GM08714 (cell line): ENCODE data around the gene RRAD.
"Not testable (repeated sequence)": the region's sequence is repeated elsewhere in the genome, so short reads cannot be mapped to it uniquely, and the experiment has no call there.

Experiments used
- H3K4me3 ChIP-seq: fragments of 200-500 bp; sonication (Bioruptor generic); 2 replicates; pipeline ENCODE4 v1.5.1; 2014; ENCODE audit warnings: mild to moderate bottlenecking, low read length, inconsistent platforms
- ZNF274 ChIP-seq: IDR thresholded peaks from 2 replicates; pipeline ENCODE4 v1.6.1; 2012; ENCODE audit warnings: mild to moderate bottlenecking, low read depth, low read length

The RRAD gene, protein sequence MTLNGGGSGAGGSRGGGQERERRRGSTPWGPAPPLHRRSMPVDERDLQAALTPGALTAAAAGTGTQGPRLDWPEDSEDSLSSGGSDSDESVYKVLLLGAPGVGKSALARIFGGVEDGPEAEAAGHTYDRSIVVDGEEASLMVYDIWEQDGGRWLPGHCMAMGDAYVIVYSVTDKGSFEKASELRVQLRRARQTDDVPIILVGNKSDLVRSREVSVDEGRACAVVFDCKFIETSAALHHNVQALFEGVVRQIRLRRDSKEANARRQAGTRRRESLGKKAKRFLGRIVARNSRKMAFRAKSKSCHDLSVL

DNA sequence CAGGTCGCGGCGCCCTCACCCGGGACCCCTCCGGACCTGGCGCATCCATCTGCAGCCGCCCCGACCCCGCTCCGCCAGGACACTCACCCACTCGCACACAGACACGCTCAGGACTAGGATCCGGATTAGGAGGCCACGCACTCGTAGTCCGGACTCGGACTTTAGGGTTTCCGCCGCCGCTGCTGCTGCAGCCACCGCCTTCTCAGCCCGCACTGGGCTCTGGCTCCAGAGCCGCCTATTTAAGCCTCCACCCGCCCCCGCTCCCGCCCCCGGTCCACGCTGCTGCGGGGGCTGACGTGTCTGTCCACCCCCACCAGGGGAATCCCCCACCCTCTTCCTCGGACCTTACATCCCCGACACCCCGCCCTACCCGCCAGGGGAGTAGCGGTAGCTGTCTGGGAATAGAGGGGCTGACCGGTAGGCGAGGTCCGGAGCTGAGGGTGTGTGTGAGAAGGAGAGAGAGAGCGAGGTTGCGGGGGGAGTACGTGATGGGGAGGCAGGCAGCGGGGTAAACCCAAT, at the start of gene RRAD:
Gene RRAD (minus strand): TSS at position 214 of the 519 bp plus-strand sequence. CDS start 356 bp downstream, outside the sequence.
- peak within 1 kb of the TSS; percentile 23; the same call in 1 of the 2 replicates for H3K4me3 ChIP-seq
- TF ChIP-seq ZNF274, result no peak

DNA sequence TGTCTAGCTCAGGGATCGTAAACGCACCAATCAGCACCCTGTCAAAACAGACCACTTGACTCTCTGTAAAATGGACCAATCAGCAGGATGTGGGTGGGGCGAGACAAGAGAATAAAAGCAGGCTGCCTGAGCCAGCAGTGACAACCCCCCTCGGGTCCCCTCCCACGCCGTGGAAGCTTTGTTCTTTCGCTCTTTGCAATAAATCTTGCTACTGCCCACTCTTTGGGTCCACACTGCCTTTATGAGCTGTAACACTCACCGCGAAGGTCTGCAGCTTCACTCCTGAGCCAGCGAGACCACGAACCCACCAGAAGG, 49.6 kb upstream of the RRAD start:
- not testable (repeated sequence) for H3K4me3 ChIP-seq

DNA sequence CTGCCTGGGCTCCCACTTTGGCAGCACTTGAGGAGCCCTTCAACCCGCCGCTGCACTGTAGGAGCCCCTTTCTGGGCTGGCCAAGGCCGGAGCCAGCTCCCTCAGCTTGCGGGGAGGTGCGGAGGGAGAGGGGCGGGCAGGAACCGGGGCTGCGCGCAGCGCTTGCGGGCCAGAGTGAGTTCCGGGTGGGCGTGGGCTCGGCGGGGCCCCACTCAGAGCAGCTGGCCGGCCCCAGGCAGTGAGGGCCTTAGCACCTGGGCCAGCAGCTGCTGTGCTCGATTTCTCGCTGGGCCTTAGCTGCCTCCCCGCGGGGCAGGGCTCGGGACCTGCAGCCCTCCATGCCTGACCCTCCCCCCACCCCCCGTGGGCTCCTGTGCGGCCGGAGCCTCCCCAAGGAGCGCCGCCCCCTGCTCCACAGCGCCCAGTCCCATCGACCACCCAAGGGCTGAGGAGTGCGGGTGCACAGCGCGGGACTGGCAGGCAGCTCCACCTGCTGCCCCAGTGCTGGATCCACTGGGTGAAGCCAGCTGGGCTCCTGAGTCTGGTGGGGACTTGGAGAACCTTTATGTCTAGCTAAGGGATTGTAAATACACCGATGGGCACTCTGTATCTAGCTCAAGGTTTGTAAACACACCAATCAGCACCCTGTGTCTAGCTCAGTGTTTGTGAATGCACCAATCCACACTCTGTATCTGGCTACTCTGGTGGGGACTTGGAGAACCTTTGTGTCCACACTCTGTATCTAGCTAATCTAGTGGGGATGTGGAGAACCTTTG, 49.0 kb upstream of the RRAD start:
- H3K4me3 ChIP-seq, result not testable (repeated sequence)

DNA sequence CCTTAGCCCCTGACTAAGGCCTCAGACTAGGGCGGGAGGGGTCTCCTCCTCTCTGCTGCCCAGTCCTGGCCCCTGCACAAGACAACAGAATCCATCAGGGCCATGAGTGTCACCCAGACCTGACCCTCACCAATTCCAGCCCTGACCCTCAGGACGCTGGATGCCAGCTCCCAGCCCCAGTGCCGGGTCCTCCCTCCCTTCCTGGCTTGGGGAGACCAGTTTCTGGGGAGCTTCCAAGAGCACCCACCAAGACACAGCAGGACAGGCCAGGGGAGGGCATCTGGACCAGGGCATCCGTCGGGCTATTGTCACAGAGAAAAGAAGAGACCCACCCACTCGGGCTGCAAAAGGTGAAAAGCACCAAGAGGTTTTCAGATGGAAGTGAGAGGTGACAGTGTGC, 48.4 kb upstream of the RRAD start:
- H3K4me3 ChIP-seq, result no peak overlapping the region
- no peak for TF ChIP-seq ZNF274

DNA sequence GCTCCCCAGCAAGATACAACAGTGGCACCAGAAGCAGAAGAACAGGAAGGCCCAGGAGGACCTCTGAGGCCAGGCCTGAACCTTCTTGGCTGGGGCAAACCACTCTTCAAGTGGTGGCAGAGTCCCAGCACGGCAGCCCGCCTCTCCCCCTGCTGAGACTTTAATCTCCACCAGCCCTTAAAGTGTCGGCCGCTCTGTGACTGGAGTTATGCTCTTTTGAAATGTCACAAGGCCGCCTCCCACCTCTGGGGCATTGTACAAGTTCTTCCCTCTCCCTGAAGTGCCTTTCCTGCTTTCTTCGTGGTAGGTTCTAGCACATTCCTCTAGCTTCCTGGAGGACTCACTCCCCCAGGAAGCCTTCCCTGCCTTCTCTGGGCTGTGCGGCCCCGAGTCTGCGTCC, 47.6 kb upstream of the RRAD start:
- no peak for TF ChIP-seq ZNF274

DNA sequence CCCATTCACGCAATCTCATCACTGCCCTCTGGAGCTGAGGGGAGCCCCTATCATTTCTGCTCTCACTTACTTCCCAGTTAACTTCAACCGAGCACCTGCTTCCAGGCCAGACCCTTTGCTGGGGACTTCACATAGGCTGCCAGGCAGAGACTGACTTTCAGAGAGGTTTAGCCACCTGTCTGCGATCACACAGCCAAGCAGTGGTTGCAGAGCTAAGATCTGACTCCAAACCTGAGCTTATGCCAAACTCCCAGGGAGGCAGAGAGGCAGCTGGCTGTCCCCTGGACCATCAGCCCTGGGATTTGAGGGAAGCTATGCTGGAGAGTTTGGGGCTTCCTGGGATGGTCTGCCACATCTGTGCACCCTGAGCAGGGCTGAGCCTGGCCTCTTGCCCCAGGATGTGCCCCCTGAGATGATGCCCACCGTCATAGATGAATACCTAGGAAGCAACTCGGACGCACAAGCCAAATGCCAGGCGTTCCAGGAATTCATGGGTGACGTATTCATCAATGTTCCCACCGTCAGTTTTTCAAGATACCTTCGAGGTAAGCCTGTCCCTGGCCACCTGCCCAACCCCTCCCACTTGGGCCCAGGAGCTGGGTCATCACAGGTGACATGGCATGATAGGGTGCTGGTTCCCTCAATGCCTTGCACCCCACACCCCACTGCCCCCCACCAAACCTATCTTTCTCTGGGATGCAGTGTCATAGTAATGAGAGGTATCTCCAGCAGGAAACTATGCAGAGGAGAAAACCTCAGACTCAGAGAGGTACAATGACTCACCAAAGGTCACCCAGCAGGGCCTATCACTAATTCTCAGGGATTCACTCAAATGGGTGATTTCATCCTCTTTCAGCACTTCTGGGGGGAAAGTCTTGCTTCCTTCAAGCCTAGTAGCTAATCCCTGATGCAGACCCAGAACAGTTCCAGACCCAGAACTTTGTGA, 45.7 kb upstream of the RRAD start:
- H3K4me3 ChIP-seq, result no peak overlapping the region
- no peak for TF ChIP-seq ZNF274

More for the DNA sequence above, 47.6 kb upstream of the RRAD start:
- H3K4me3 ChIP-seq, result no peak overlapping the region

DNA sequence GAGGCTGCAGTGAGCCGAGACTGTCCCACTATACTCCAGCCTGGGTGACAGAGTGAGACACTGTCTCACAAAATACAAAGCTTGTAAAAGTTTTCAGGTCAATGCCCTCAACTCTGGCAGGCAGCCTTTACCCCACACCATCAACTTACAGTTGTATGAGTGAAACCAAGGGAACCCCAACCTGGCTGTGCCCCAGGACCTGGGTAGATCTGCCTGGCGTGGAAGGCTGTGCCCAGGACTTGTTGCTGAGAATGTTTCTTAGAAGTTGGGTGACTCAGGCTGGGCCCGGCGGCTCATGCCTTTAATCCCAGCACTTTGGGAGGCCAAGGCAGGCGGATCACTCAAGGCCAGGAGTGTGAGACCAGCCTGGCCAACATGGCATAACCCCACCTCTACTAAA, 43.5 kb upstream of the RRAD start:
- no peak for TF ChIP-seq ZNF274
- H3K4me3 ChIP-seq, result no peak overlapping the region

DNA sequence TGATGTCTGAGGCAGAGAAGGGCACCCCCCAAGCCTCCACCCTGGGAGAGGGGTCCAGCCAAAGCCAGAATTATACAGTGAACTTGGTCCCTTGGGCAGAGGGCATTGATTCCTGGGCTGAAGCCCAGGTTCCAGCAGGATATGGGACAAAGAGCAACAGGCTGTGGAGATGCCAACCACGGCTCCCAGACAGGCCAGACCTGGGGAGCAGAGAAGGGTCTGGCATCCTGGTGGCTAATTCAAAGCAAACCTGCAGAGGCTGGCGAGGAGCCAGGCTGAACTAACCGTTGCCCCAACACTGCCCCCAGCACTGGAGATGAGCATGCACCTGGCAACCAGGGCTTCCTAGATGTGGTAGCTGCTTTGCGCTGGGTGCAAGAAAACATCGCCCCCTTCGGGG, 38.7 kb upstream of the RRAD start:
- TF ChIP-seq ZNF274, result no peak
- H3K4me3 ChIP-seq, result no peak overlapping the region

DNA sequence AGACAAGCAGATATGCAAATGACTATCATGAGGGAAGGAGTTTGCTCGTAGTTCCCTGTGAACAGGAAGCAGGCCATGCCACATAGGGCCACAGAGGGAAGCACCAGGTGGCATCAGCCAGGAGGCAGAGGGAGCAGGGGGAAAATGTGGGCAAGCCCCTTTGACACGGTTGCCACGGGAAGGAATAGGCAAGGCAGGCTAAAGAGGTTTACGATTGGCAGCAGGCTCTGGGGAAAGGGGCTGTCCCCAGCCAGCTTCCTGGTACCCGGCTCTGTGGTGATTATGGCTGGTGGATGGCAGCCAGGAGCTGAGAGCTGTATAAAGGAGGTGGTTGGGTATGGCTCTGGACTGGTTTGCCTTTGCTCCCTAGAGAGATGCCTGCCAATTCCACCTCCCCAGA, 36.6 kb upstream of the RRAD start:
- no peak overlapping the region for H3K4me3 ChIP-seq
- TF ChIP-seq ZNF274, result no peak

DNA sequence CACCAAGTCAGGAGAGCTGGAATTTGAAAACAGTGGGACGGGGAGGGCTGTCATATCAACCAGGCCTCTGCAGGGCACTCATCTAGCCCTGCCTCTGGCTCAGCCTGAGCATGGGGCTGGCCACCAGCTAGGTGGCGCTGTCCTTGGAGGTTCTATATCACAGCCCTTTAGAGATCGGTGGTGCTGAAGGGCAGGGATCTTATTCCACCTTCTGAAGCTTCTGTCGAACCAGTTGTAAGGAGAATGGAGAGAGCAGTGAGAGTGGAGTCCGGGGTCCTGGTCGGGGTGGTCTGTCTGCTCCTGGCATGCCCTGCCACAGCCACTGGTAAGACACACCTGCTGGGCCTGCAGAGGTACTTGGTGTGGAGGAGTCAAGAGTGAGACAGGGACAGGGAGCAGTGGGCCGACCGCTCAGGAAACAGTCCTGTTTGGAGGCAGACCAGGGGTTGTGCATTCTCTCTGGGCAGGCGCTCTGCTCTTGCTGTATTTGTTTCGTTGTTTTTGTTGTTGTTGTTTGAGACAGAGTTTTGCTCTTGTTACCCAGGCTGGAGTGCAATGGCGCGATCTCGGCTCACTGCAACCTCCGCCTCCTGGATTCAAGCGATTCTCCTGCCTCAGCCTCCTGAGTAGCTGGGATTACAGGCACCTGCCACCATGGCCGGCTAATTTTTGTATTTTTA, 35.9 kb upstream of the RRAD start, which contains the start of gene CES3:
Gene CES3 (plus strand): TSS at position 202 of the 680 bp plus-strand sequence. CDS start 42 bp downstream, at position 244.
- TF ChIP-seq ZNF274, result no peak
- no peak within 1 kb of the TSS for H3K4me3 ChIP-seq

DNA sequence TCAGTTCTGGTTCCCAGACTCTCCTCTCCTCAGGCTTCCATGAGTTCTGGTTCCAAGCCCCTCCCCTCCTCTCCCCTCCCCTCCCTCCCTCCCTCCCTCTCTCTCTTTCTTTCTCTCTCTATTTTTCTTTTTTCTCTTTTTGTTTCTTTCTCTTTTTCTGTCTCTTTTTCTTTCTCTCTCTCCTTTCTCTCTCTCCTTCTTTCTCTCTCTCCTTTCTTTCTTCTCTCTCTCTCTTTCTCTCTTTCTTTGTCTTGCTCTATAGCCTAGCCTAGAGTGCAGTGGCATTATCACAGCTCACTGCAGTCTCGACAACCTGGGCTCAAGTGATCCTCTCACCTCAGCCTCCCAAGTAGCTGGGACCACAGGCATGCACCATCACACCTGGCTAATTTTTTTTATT, 34.9 kb upstream of the RRAD start:
- no peak overlapping the region for H3K4me3 ChIP-seq
- TF ChIP-seq ZNF274, result no peak

DNA sequence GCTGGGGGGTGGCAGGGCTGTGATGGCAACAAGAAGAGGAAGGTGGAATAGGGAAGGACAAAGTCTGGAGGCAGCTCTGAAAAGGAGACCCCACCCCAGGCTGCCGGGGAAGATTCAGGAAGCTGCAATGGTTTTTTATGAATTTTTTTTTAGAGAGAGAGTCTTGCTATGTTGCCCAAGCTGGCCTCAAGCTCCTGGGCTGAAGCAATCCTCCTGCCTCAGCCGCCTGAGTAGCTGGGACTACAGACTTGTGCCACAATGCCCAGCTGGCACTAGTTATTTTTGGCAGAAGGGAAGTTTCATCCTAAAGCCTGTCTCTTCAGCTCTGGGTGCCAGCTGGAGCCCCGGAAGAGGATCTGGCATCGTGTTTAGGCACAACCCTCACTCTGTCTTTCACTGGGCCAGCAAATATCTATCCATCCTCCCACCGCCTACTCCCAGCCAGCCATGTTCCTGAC, 34.4 kb upstream of the RRAD start:
- no peak for TF ChIP-seq ZNF274
- H3K4me3 ChIP-seq, result no peak overlapping the region

DNA sequence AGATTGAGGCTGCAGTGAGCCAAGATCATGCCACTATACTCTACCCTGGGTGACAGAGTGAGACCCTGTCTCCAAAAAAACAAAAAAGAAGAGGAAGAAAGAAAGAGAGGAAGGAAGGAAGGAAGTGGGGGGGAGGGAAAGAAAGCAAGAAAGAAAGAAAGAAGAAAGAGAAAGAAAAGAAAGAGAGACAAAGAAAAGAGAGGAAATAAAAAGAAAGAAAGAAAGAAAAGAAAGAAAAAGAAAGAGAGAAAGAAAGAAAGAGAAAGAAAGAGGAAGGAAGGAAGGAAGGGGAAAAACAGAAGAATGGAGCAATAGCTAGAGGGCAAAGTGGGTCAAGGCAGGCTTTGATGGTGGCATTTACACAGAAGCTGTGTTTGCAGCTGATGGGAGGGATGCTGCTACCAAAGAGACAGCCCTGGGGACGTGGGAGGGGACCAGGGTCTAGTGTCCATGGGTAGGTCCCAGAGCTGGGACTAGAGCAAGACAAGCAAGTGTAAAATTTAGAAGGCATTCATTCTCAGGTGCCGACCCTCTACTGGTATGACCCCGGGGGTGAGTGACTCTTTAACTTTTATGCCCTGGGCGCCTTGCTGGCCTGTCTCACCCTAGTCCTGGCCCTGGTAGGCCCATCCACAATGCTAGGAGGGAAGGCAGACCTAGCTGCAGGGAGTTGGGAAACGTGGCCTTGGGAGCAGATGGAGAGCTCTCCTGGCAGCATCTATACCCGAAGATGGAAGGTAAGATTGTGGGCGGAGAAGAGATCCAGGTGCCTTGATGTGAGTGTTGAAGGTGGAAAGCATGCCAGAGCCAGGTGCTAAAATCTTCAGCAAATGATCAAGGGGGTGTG, 33.7 kb upstream of the RRAD start:
- TF ChIP-seq ZNF274, result no peak

DNA sequence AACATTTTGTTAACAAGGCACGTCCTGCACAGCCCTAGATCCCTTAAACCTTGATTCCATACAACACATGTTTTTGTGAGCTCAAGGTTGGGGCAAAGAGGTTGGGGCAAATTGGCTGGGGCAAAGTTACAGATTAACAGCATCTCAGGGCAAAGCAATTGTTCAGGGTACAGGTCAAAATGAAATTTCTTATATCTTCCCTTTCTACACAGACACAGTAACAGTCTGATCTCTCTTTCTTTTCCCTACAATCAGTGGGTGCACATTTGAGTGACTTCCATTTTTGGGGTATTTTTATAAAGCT, 30.8 kb upstream of the RRAD start:
- H3K4me3 ChIP-seq, result not testable (repeated sequence)

More for the DNA sequence above, 33.7 kb upstream of the RRAD start:
- no peak overlapping the region for H3K4me3 ChIP-seq

DNA sequence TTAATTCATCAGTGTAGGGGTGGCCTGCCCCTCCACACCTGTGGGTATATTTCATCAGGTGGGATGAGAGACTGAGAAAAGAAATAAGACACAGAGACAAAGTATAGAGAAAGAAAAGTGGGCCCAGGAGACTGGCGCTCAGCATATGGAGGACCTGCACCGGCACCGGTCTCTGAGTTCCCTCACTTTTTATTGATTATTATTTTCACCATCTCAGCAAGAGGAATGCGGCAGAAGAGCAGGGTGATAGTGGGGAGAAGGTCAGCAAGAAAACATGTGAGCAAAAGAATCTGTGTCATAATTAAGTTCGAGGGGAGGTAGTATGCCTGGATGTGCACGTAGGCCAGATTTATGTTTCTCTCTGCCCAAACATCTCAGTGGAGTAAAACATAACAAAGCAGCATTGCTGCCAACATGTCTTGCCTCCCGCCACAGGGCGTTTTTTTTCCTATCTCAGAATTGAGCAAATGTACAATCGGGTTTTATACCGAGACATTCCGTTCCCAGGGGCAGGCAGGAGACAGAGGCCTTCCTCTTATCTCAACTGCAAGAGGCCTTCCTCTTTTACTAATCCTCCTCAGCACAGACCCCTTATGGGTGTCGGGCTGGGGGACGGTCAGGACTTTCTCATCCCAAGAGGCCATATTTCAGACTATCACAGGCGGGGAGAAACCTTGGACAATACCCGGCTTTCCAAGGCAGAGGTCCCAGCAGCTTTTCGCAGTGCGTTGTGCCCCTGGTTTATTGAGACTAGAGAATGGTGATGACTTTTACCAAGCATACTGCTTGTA, 30.2 kb upstream of the RRAD start:
- H3K4me3 ChIP-seq, result not testable (repeated sequence)
